Stimulated activated memory B cell treated with anti-CD40 and anti-IgM and Interleukin-4, amounts not matched to agents 10 μg/mL and 1 μg/mL and 100 μg/mL, for 72 hours (primary cell): ENCODE measurements around the gene SYNM.
"Not testable (repeated sequence)": the region's sequence is repeated elsewhere in the genome, so short reads cannot be mapped to it uniquely, and the experiment has no call there.

ENCODE experiments used
- ATAC-seq: fragments of 150-1000 bp; cut with Tn5 transposase; 2 replicates; pipeline ENCODE4 v1.10.0; 2021
- H3K27ac Mint-ChIP-seq: one replicate; pipeline ENCODE4 v1.8.0; 2022; ENCODE audit warnings: mild to moderate bottlenecking, mixed read lengths
- H3K27me3 Mint-ChIP-seq: one replicate; pipeline ENCODE4 v1.8.0; 2022; ENCODE audit warnings: mixed read lengths
- H3K36me3 Mint-ChIP-seq: one replicate; pipeline ENCODE4 v1.8.0; 2022; ENCODE audit warnings: mixed read lengths
- H3K4me1 Mint-ChIP-seq: one replicate; pipeline ENCODE4 v1.8.0; 2022; ENCODE audit warnings: mixed read lengths
- H3K4me3 Mint-ChIP-seq: one replicate; pipeline ENCODE4 v1.8.0; 2022; ENCODE audit warnings: mild to moderate bottlenecking, moderate library complexity, mixed read lengths
- H3K9me3 Mint-ChIP-seq: one replicate; pipeline ENCODE4 v1.8.0; 2022; ENCODE audit warnings: mixed read lengths

The SYNM gene

DNA sequence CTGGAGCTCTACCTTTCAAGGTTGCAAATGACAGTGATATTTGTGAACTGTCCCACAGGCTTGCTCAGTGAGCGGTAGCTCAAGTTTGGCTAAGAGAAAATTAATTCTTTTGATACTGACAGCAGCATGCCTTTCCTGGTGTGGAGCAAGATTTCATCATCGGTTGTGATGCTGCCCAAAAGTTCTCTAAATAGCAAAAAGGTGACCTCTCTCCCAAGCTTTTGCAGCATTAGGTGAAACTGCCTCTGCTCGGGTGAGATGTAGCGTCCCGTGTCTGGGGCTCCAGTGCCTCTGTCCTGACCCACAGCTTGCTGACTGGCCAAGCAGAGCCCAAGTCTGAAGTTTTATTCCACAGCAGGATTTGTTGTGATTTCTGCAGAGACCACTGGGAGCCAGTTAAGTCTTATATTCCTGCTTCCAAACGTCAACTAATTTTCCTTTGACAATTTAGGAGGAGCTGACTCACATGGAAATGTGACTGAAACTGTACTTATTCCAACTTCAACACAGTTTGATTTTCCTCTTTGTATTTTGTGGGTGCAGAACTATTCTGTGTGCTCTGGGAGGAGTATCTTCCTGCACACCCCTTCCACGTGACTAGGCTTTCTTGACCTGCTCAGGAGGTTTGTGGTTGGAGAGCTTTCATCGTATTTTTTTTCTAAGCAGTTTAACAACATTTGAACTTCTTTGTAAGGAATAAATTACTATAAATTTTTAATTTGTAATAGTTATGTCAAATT is 5.9 kb downstream of the SYNM start:
- no peaks in the 10 kb centered on the region for H3K36me3 Mint-ChIP-seq
- no peak for ATAC-seq
- no peak overlapping the region for H3K4me3 Mint-ChIP-seq
- no peak overlapping the region for H3K27ac Mint-ChIP-seq
- no peaks in the 10 kb centered on the region for H3K4me1 Mint-ChIP-seq
- no peaks in the 10 kb centered on the region for H3K9me3 Mint-ChIP-seq
- peaks cover 61% of the 10 kb centered on the region for H3K27me3 Mint-ChIP-seq

DNA sequence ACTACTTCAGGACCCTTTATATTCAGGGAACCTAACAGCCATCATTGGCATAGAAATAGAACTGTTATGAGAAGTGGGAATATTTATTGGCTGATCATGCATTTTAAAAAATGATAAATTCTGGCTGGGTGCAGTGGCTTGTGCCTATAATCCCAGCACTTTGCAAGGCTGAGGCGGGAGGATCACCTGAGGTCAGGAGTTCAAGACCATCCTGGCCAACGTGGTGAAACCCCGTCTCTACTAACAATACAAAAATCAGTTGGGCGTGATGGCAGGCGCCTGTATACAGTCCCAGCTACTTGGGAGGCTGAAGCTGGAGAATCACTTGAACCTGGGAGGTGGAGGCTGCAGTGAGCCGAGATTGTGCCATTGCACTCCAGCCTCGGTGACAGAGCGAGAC is 6.8 kb downstream of the SYNM start:
- peaks cover 53% of the 10 kb centered on the region for H3K27me3 Mint-ChIP-seq
- not testable (repeated sequence) for H3K4me1 Mint-ChIP-seq, ATAC-seq, H3K9me3 Mint-ChIP-seq, H3K4me3 Mint-ChIP-seq, H3K27ac Mint-ChIP-seq, H3K36me3 Mint-ChIP-seq

GRCh38 chr15:99113547-99114271 is 8.8 kb downstream of the SYNM start:
- H3K36me3 Mint-ChIP-seq: no peaks in the 10 kb centered on the region
- no peaks in the 10 kb centered on the region for H3K4me1 Mint-ChIP-seq
- peaks cover 34% of the 10 kb centered on the region for H3K27me3 Mint-ChIP-seq
- no peak overlapping the region for H3K27ac Mint-ChIP-seq
- no peak overlapping the region for H3K4me3 Mint-ChIP-seq
- H3K9me3 Mint-ChIP-seq: no peaks in the 10 kb centered on the region
- no peak for ATAC-seq

DNA sequence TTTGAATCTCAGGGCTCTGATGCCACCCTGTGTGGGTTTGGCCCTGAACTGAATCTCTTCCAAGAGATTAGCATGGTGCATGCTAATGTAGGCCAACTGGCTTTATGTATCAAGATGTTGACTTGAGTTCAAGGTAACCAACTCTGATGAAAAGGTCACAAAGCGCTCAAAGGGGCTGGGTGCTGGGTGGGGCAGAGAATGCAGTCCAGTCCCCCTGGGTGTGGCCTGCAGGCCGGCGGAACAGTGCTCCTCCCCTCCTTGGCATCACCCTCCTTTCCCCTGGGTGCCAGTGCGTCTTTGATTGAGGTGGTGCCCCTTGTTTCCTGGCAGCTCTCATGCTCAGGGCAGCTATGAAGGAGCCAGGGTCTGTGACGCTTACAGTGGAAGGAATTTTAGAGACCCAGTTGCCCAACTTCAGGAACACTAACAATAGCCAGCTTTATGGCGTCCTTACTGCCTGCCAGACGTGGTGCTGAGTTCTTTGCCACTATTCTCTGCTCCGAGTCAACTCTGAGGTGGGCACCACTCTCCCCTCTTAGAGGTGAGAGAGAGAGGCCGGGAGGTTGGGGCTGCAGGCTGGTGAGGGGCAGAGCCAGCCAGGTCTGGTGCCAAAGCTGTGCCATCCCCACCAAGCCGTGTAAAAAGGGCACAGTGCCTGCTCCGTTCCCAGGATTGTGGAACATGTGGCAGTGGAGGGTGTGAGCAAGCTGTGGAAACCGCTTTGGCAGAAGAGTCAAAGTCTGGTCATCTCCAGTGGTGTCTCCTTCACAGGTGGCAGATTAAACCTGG is 9.8 kb downstream of the SYNM start:
- Mint-ChIP-seq H3K27me3 (peaks cover 25% of the 10 kb centered on the region), H3K4me3 (no peak overlapping the region), H3K4me1 (no peaks in the 10 kb centered on the region), H3K9me3 (no peaks in the 10 kb centered on the region), H3K27ac (no peak overlapping the region), H3K36me3 (no peaks in the 10 kb centered on the region)
- ATAC-seq: peak; percentile 38

GRCh38 chr15:99115300-99116215 is 10.7 kb downstream of the SYNM start:
- Mint-ChIP-seq H3K27me3 (peaks cover 28% of the 10 kb centered on the region), H3K27ac (no peak overlapping the region), H3K4me1 (no peaks in the 10 kb centered on the region), H3K36me3 (no peaks in the 10 kb centered on the region), H3K4me3 (no peak overlapping the region), H3K9me3 (no peaks in the 10 kb centered on the region)
- peak; percentile 58 for ATAC-seq

- Mint-ChIP-seq H3K9me3 (no peaks in the 10 kb centered on the region), H3K36me3 (no peaks in the 10 kb centered on the region), H3K27me3 (peaks cover 35% of the 10 kb centered on the region), H3K4me3 (no peak overlapping the region), H3K27ac (no peak overlapping the region), H3K4me1 (no peaks in the 10 kb centered on the region)
- no peak for ATAC-seq
Observed at GRCh38 chr15:99117111-99117510, 12.2 kb downstream of the SYNM start.

- no peak overlapping the region for H3K27ac Mint-ChIP-seq
- ATAC-seq: no peak
- H3K4me1 Mint-ChIP-seq: no peaks in the 10 kb centered on the region
- no peaks in the 10 kb centered on the region for H3K36me3 Mint-ChIP-seq
- H3K9me3 Mint-ChIP-seq: no peaks in the 10 kb centered on the region
- H3K27me3 Mint-ChIP-seq: peaks cover 29% of the 10 kb centered on the region
- no peak overlapping the region for H3K4me3 Mint-ChIP-seq
Observed at GRCh38 chr15:99117563-99118257, 12.8 kb downstream of the SYNM start.

GRCh38 chr15:99118258-99118632 is 13.4 kb downstream of the SYNM start:
- no peaks in the 10 kb centered on the region for H3K36me3 Mint-ChIP-seq
- ATAC-seq: no peak
- H3K27me3 Mint-ChIP-seq: peaks cover 29% of the 10 kb centered on the region
- H3K9me3 Mint-ChIP-seq: no peaks in the 10 kb centered on the region
- no peak overlapping the region for H3K4me3 Mint-ChIP-seq
- no peak overlapping the region for H3K27ac Mint-ChIP-seq
- no peaks in the 10 kb centered on the region for H3K4me1 Mint-ChIP-seq

GRCh38 chr15:99118801-99119546 is 14.1 kb downstream of the SYNM start:
- Mint-ChIP-seq H3K27me3 (peaks cover 29% of the 10 kb centered on the region), H3K27ac (no peak overlapping the region), H3K9me3 (no peaks in the 10 kb centered on the region), H3K36me3 (no peaks in the 10 kb centered on the region), H3K4me3 (no peak overlapping the region), H3K4me1 (no peaks in the 10 kb centered on the region)
- no peak for ATAC-seq

DNA sequence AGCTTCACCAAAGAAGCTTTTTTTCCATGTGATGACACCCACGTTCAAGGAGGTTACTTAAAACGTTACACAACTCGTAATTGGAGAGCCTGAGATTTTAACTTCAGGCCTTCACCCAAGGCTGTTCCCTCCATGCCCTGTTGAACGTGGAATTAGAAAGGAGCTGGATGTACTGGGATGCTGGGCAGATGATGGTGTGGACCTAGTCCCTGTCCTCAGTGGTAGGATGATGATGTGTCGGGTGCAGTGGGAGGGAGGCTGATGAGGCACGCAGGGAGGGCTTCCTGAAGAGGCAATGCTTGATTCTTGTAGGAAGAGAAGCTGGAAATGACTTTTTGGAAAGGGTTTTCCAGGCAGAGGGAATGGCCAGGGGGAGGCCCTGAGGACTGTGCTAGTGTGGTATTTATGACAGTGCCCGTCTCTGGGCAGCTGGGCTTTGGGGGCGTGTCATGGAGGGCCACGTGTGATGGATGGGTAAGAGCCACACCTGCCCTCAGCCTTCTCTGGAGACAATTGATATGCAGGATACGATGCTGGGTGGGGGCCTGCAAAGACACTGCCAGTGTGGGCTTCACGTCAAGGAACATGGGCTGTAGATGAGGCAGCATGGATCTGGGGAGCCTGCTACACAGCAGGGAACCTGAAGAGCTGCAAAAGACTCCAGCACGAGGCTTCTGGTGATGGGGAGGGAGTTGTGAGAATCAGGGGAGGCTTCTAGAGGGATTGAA is 15.3 kb downstream of the SYNM start:
- Mint-ChIP-seq H3K9me3 (no peaks in the 10 kb centered on the region), H3K4me1 (no peaks in the 10 kb centered on the region), H3K27me3 (peaks cover 35% of the 10 kb centered on the region), H3K36me3 (no peaks in the 10 kb centered on the region), H3K4me3 (no peak overlapping the region), H3K27ac (no peak overlapping the region)
- ATAC-seq: no peak

- Mint-ChIP-seq H3K27ac (no peak overlapping the region), H3K9me3 (no peaks in the 10 kb centered on the region), H3K4me3 (no peak overlapping the region), H3K4me1 (no peaks in the 10 kb centered on the region), H3K27me3 (peaks cover 35% of the 10 kb centered on the region), H3K36me3 (no peaks in the 10 kb centered on the region)
- no peak for ATAC-seq
Observed at GRCh38 chr15:99121207-99121606, 16.3 kb downstream of the SYNM start.

GRCh38 chr15:99121691-99122410 is 17.0 kb downstream of the SYNM start:
- Mint-ChIP-seq H3K9me3 (no peaks in the 10 kb centered on the region), H3K27me3 (peaks cover 35% of the 10 kb centered on the region), H3K4me3 (no peak overlapping the region), H3K4me1 (no peaks in the 10 kb centered on the region), H3K36me3 (no peaks in the 10 kb centered on the region), H3K27ac (no peak overlapping the region)
- ATAC-seq: no peak
